ENCODE data around the gene WDR82. TPM values are rescaled to one million over a fixed set of nuclear protein-coding genes. Genes with fewer than 3 reads are reported as not detected.

WDR82 gene
- total and polyA plus RNA-seq, 10 of the 15 experiments (the other 5 are each of a cell fraction or from before 2014, with no cell fraction given) = 10.1 to 82.4 (median 48.7) TPM

- no peak for TF ChIP-seq ZBTB40 (IDR thresholded peaks at IDR 0.05; ENCODE audit: borderline replicate concordance)
- 0 out of 2 replicates have a peak, but pooled peaks have one; percentile 72 for TF ChIP-seq NBN (IDR thresholded peaks at IDR 0.05)
- TF ChIP-seq BCL3 (IDR thresholded peaks at IDR 0.05; ENCODE audit: borderline replicate concordance, insufficient read depth, low read depth, low read length, poor library complexity, severe bottlenecking) = no peak
- TF ChIP-seq EED (IDR thresholded peaks at IDR 0.05; ENCODE audit: low read depth) = peak; percentile 63
- peak; percentile 73 for TF ChIP-seq TCF3 (IDR thresholded peaks at IDR 0.05; ENCODE audit: borderline replicate concordance, insufficient read depth, low read depth, low read length)
- no peak for TF ChIP-seq RBBP5 (conservative IDR thresholded peaks at IDR 0.05)
- peak; percentile 66 for TF ChIP-seq POLR2AphosphoS5 (IDR thresholded peaks at IDR 0.05; ENCODE audit: low read length)
- TF ChIP-seq NR2F1 (conservative IDR thresholded peaks at IDR 0.05) = 0 out of 2 replicates have a peak, but pooled peaks have one; percentile 40
- TF ChIP-seq PKNOX1 (IDR thresholded peaks at IDR 0.05) = peak; percentile 39; the same call in 1 of the 2 replicates
- no peak for TF ChIP-seq TBL1XR1 (IDR thresholded peaks at IDR 0.05; ENCODE audit: low read depth, low read length)
- no peak for TF ChIP-seq YY1 (IDR thresholded peaks at IDR 0.05; ENCODE audit: low read depth, low read length)
- no peak for TF ChIP-seq ZNF274 (IDR thresholded peaks at IDR 0.05; ENCODE audit: insufficient read depth, insufficient read length)
- TF ChIP-seq CTCF (IDR thresholded peaks at IDR 0.05 in 2 of 3, conservative IDR thresholded peaks at IDR 0.05 in 1 of 3; ENCODE audit: control insufficient read depth in 2 of 3, extremely low read depth in 1 of 3, insufficient read depth in 1 of 3, low read depth in 3 of 3, low read length in 3 of 3) = no peak
- no peak for TF ChIP-seq STAT1 (conservative IDR thresholded peaks at IDR 0.05)
- peak in 1 of 2 experiments; percentile 51; a peak in 1 of 4 replicates for TF ChIP-seq EP300 (IDR thresholded peaks at IDR 0.05; ENCODE audit: borderline replicate concordance in 1 of 2, control insufficient read depth in 1 of 2, low read depth in 2 of 2, low read length in 2 of 2)
- no peak for TF ChIP-seq ZZZ3 (IDR thresholded peaks at IDR 0.05; ENCODE audit: control insufficient read depth, insufficient read length, low read depth)
- no peak for TF ChIP-seq ZSCAN29 (IDR thresholded peaks at IDR 0.05)
- no peak for TF ChIP-seq RAD21 (IDR thresholded peaks at IDR 0.05; ENCODE audit: insufficient read depth, low read depth, low read length)
- TF ChIP-seq SREBF2 (IDR thresholded peaks at IDR 0.05; ENCODE audit: low read length) = no peak
- TF ChIP-seq CHD1 (IDR thresholded peaks at IDR 0.05; ENCODE audit: low read depth, low read length) = 0 out of 2 replicates have a peak, but pooled peaks have one; percentile 16
- TF ChIP-seq POLR2AphosphoS2 (IDR thresholded peaks at IDR 0.05; ENCODE audit: low read depth, low read length) = peak; percentile 52; the same call in 1 of the 2 replicates
- peak; percentile 56 for TF ChIP-seq MTA2 (IDR thresholded peaks at IDR 0.05; ENCODE audit: low read depth)
Measured at GRCh38 chr3:52225452-52226228, 52.8 kb downstream of the WDR82 start, which contains the start of gene TLR9 (continued).
